Stimulated activated CD8-positive, alpha-beta memory T cell treated with anti-CD3 and anti-CD28 coated beads, Interleukin-2, amount 100 ng/mL, for 48 hours (primary cell): ENCODE measurements around the gene KCNQ1OT1.
A peak's percentile ranks its signal among the peaks of the same experiment; 100 is the strongest.

Source experiments
- DNase-seq, 2 donors: peaks; one replicate each; pipeline ENCODE4 v3.0.0-alpha.2; 2020; ENCODE audit warnings: low read depth in 2 of 2

KCNQ1OT1 gene

GRCh38 chr11:2699531-2700414 is at the start of gene KCNQ1OT1:
KCNQ1OT1 (minus strand) TSS chr11:2699994.
- peak; percentile 69 to 72 for DNase-seq

DNA sequence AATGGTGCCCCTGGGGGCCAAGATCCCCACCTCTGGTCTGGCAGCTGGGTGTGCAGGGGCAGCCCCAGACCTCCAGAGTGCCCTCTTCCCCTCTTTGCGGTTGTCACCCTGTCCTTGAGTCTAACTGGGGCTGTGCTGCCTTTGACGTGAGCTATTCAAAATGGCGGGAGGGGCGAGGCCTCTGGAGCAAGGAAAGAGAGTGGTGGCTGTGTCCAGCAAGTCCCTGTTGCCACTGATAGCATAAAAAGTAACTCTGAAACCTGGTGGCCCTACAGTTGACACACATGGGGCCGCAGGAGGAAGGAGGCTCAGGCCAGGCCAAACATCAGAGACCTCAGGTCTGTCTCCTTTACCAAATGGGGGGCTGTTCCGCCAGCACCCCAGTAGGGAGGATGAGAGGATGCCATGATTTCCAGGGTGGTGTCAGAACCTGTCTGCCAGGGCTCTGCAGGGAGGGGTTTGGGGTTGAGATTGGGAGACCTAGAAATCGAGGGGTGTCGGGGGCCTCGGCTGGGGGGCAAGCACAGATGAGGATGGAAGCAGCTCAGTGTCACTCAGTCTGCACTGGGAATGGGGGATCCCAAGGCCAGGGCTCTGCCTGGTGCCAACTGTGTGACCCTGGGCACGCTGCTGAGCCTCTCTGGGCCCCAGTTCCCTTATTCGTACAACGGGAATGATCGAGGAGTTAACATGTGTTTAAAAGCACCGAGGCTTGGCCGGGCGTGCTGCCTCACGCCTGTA is 49.2 kb upstream of the KCNQ1OT1 start:
- no peak for DNase-seq

DNA sequence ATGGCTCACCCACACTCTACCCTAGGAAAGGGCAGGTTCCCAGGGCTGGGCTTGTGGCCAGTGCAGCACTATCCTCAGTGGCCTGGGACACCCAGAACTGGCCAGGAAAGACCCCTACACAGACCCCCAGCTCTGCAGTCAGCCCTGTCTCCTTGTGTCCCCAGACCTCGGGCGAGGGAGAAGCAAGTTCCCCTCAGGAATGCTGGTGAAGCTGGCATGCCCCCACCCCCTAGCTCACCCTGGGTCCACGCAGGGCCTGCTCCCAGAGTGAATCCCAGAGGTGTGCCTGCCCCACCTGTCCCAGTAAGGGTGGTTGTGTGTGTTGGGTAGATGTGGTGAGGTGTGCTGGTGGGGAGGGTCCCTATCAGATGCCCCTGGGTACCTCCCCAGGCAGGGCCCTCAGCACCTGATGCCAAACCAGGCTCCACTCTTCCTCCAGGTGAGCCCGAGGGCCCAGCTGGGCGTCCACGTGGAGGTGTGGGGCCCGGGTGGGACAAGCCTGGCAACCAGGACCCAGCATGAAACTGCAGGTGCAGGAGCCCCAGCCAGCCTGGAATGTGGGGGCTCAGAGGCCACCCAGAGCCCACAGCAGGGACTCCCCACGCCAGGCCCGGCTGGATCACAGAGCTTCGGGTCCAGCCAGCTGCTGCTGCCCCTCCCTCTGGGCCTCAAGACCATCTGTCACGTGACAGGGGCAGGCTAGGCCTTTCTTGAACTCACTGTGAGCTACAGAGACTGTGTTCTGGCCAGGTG is 48.4 kb upstream of the KCNQ1OT1 start:
- no peak for DNase-seq

- DNase-seq: no peak
These were observed 47.6 kb upstream of the KCNQ1OT1 start for GRCh38 chr11:2747248-2748027.

DNA sequence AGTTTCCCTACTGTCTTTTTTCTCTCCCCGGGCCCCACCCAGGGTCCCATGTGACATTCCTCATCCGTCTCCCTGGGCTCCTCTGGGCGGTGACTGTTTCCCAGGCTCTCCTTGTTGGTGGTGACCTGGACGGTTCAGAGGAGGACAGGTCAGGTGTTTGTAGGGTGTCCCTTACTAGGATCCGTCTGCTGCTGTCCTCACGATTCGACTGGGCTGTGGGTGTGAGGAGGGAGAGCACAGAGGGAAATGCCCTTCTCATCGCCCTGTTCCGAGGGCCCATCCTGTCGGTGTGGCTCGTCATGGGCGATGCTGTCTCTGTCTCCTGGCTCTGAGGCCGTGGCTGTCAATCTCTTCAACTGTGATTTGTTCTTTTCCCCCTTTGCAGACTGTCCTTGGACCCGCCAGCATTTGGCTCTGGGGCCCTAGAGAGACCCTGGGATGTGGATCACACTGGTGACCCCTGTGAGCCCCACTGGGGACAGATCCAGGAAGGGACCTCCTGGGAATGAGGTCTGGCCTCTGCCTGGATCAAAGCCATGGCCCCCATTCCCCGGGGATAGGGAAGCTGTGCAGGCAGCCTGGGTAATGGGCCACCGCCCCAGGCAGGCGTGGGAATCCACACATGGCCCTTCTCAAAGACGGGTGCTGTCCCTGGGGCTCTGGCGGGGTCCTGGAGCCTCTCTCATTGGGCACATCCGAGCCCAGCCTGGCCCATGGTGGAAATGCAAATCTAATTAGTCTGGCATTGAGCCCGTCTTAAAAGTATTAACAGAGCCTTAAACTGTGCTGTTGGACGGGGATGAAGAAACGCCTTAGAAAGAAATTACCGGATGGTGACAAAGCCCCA is 46.8 kb upstream of the KCNQ1OT1 start:
- DNase-seq: no peak

- DNase-seq: no peak
These were observed 45.7 kb upstream of the KCNQ1OT1 start for GRCh38 chr11:2745511-2745910.

GRCh38 chr11:2744166-2744565 is 44.4 kb upstream of the KCNQ1OT1 start:
- no peak for DNase-seq

DNA sequence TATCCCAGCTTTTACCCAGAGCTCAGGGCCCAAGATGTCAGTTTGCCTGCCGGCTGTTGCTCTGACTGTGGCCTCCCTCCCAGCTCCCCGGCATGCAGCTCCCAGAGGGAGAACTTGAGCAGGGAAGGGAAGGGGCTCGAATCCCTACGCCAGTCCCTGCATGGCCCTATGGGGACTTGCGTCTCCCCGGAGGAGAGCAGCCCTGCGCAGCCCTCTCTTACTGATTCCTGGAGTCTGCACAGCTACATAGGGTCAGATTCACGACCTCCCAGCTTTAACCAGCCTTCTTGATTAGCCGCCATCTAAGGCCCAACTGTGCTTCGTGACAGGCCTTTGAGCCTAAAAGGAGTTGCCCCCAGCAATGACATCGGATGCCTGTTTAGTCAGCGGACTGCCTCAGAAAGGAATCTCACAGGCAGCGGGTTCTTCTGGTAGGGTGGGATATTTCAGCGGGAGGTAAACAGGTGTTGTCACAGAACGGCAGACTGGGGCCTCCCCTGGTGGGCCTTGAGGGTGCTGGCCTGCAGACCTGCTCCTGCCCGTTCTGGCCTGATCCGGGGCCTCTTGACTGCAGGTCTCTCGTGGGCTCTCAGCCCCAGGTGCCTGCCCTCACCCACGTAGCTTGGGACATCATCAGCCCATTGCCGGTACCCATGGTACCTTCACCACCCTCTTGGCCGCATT is 43.8 kb upstream of the KCNQ1OT1 start:
- no peak for DNase-seq

DNA sequence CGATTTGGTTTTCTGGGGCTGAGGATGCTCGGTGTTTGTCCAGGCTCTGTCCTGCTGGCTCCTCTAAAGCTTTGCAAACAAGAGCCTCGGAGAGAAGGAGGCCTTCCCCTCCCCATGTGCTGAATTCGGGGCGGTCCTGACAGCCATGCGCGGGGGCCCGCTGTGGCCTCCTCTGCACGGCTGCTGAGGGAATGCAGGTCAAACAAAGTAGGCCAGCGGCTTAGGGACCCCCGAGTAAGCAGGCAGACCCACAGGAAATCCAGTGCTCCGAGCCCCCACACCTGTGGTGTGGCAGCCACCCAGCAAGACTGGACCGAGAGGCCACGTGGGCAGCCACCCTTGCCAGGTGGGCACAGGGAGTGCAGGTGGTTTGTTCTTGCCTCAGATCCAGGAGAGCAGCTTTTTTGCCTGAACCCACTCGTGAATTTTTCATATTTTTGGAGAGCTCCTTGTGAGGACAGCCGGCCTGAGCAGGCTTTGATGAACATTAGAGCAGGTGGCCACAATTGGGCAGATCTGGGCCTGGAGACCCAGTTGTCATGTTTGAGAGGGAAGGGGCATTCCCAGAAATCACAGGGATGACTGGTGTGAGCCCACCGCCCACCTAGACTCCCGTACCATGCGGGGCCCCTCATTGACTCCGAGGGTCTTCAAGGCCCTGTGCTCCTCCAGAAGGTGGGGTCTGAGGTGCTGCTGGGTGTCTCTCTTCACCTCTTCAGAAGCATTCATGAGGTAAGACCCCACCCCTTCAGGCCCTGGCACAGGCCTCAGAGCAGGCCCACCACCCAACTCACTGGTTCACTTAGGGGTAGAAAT is 43.0 kb upstream of the KCNQ1OT1 start:
- DNase-seq: no peak

- DNase-seq: no peak
These were observed 42.4 kb upstream of the KCNQ1OT1 start for GRCh38 chr11:2742201-2742600.

DNA sequence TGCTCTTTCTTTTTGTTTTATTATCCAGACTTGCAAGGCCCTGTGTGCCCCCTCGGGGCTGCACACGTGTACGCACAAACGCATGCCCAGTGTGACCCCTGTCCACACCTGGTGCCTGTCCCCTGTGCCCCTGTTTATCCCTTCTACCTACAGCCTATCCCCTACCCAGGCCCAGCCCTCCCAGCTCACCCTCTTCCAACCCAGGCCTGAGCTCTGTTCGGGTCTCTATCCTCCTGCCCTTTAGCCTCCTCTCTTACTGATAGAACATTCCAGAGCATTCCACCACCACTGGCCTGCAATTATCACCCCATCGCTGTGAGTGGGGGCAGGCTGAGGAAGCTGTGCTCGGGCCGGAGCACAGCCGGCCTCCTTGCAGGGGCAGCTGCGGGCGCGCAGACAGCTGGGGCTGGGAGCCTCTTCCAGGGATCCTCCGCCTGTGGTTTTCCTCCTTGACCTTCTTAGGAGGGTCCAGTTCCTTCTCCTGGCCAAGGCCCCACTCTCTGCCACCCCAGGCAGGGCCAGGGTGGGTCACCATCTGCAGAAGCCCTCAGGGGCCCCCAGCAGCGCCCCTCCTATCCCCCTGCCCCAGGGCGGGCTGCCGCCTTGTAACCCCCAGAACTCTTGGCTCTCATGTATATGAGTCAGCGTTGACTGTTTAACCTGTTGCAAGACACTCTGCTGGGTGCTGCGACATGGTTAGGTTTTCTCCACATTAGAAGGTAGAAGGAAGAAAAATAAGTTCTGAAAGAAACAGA is 41.8 kb upstream of the KCNQ1OT1 start:
- DNase-seq: no peak

- no peak for DNase-seq
These were observed 41.2 kb upstream of the KCNQ1OT1 start for GRCh38 chr11:2741006-2741376.

- no peak for DNase-seq
These were observed 40.6 kb upstream of the KCNQ1OT1 start for GRCh38 chr11:2740275-2740940.

- no peak for DNase-seq
These were observed 39.9 kb upstream of the KCNQ1OT1 start for GRCh38 chr11:2739531-2740274.

GRCh38 chr11:2738551-2739431 is 39.0 kb upstream of the KCNQ1OT1 start:
- DNase-seq: no peak

DNA sequence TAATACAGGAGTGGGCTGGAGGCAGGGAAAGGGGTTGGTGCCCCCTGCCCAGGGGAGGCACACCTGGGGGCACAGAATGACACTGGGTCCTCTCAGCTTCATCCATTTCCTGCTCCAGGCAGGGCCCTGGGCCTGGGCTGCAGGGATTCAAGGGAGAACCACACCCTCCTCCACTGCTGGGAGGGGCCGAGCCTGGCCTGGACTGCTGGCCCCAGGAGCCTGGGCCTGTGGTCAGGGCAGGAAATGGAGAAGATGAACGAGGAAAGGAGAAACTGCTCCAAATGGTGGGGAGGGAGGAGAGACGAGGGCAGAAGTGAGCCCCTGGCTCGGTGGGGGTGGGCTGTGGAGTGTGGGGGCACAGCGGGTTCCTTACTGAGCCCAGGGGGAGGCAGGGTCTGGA is 38.1 kb upstream of the KCNQ1OT1 start:
- no peak for DNase-seq
